Neural cell (in vitro differentiated cells): ENCODE results near the gene TSKU. TPM values are rescaled to one million over a fixed set of nuclear protein-coding genes. Genes with fewer than 3 reads are reported as not detected.

Experiments
- H2AFZ ChIP-seq: fragments of 200-600, 300-800 bp; sonication (generic), shearing (Covaris generic); 2 replicates; pipeline ENCODE4 v1.6.0; 2014; ENCODE audit warnings: low read depth, mild to moderate bottlenecking, antibody characterized with exemption, low read length, moderate library complexity
- H3F3A ChIP-seq: fragments of 200-600 bp; shearing (Covaris generic); 2 replicates; pipeline ENCODE4 v1.6.1; 2016; ENCODE audit warnings: mild to moderate bottlenecking, moderate library complexity, mixed read lengths, antibody characterized with exemption, low read length; ENCODE audit not compliant: insufficient read depth, poor library complexity, severe bottlenecking
- H3K27ac ChIP-seq: fragments of 200-600, 300-800 bp; sonication (generic), shearing (Covaris generic); 2 replicates; pipeline ENCODE4 v1.5.1; 2014; ENCODE audit warnings: mild to moderate bottlenecking, low read length, moderate library complexity
- H3K27me3 ChIP-seq: fragments of 300-800, 200-600 bp; sonication (generic), shearing (Covaris generic); 2 replicates; pipeline ENCODE4 v1.6.0; 2014; ENCODE audit warnings: mild to moderate bottlenecking, low read depth, low read length, moderate library complexity; ENCODE audit not compliant: insufficient read depth
- H3K36me3 ChIP-seq: fragments of 300-800, 200-600 bp; sonication (generic), shearing (Covaris generic); 2 replicates; pipeline ENCODE4 v1.5.1; 2014; ENCODE audit warnings: mild to moderate bottlenecking, antibody characterized with exemption, low read length, moderate library complexity; ENCODE audit not compliant: insufficient read depth
- H3K4me2 ChIP-seq: fragments of 300-800, 200-600 bp; sonication (generic), shearing (Covaris generic); 2 replicates; pipeline ENCODE4 v1.6.0; 2014; ENCODE audit warnings: mild to moderate bottlenecking, low read length
- H3K4me3 ChIP-seq: fragments of 300-800, 200-600 bp; sonication (generic), shearing (Covaris generic); 2 replicates; pipeline ENCODE4 v1.5.1; 2014; ENCODE audit warnings: mild to moderate bottlenecking, low read length, moderate library complexity
- H3K79me2 ChIP-seq: fragments of 200-600 bp; shearing (Covaris generic); replicated peaks from 2 replicates; pipeline ENCODE4 v1.6.0; 2014; ENCODE audit warnings: mild to moderate bottlenecking, low read length, moderate library complexity; ENCODE audit not compliant: insufficient read depth
- H3K9ac ChIP-seq: fragments of 300-800, 200-600 bp; sonication (generic), shearing (Covaris generic); 2 replicates; pipeline ENCODE4 v1.6.1; 2016; ENCODE audit warnings: mild to moderate bottlenecking, low read length, mixed read lengths
- H3K9me2 ChIP-seq: fragments of 200-600 bp; shearing (Covaris generic); 2 replicates; pipeline ENCODE4 v1.6.1; 2016; ENCODE audit warnings: mild to moderate bottlenecking, low read length, mixed read lengths; ENCODE audit not compliant: insufficient read depth
- H3K9me3 ChIP-seq: fragments of 200-600, 300-800 bp; sonication (generic), shearing (Covaris generic); 2 replicates; pipeline ENCODE4 v1.6.1; 2016; ENCODE audit warnings: mild to moderate bottlenecking, mixed run types, low read length, moderate library complexity, mixed read lengths
- H4K20me1 ChIP-seq: fragments of 200-600 bp; shearing (Covaris generic); 2 replicates; pipeline ENCODE4 v1.6.1; 2016; ENCODE audit warnings: mild to moderate bottlenecking, mixed run types; ENCODE audit not compliant: insufficient read depth
- CTCF ChIP-seq: fragments of 450-650 bp; IDR thresholded peaks from 2 replicates; pipeline ENCODE4 v1.5.1; 2014; ENCODE audit warnings: antibody characterized with exemption, mild to moderate bottlenecking, moderate library complexity; ENCODE audit not compliant: poor library complexity, severe bottlenecking
- EP300 ChIP-seq: fragments of 450-650 bp; conservative IDR thresholded peaks from 2 replicates; pipeline ENCODE4 v1.6.1; 2014; ENCODE audit warnings: antibody characterized with exemption, mild to moderate bottlenecking, moderate library complexity; ENCODE audit not compliant: poor library complexity, severe bottlenecking
- EZH2 ChIP-seq: fragments of 200-600, 300-800 bp; shearing (Covaris generic), sonication (generic); IDR thresholded peaks from 2 replicates; pipeline ENCODE4 v1.6.1; 2014; ENCODE audit warnings: antibody characterized with exemption, low read length, borderline replicate concordance, mild to moderate bottlenecking; ENCODE audit not compliant: insufficient read depth, poor library complexity, severe bottlenecking
- MXI1 ChIP-seq: fragments of 450-650 bp; conservative IDR thresholded peaks from 2 replicates; pipeline ENCODE4 v1.6.1; 2014; ENCODE audit warnings: antibody characterized with exemption, mild to moderate bottlenecking; ENCODE audit not compliant: poor library complexity, severe bottlenecking
- POLR2AphosphoS5 ChIP-seq: IDR thresholded peaks from 2 replicates; pipeline ENCODE4 v1.6.1; 2012
- RAD21 ChIP-seq: fragments of 450-650 bp; conservative IDR thresholded peaks from 2 replicates; pipeline ENCODE4 v1.6.1; 2014; ENCODE audit warnings: antibody characterized with exemption, mild to moderate bottlenecking, moderate library complexity
- REST ChIP-seq: IDR thresholded peaks from 2 replicates; pipeline ENCODE4 v1.6.1; 2012; ENCODE audit warnings: borderline replicate concordance
- SMC3 ChIP-seq: fragments of 450-650 bp; conservative IDR thresholded peaks from 2 replicates; pipeline ENCODE4 v1.6.1; 2014; ENCODE audit warnings: antibody characterized with exemption, mild to moderate bottlenecking, moderate library complexity; ENCODE audit not compliant: poor library complexity
- TAF1 ChIP-seq: IDR thresholded peaks from 2 replicates; pipeline ENCODE4 v1.6.1; 2012; ENCODE audit warnings: low read depth
- polyA plus RNA-seq: library from polyadenylated mRNA; depleted of rRNA; stranded (reverse); fragments of >200 nt; gene quantifications from 2 replicates; pipeline ENCODE4 v1.2.3, GENCODE V29; 2014

The TSKU gene
- polyA plus RNA-seq, 1 donor from 2014 or later = 3.5 TPM

GRCh38 chr11:76738618-76739240 is 44.4 kb upstream of the TSKU start:
- Histone ChIP-seq H3K9me3 (no peaks in the 10 kb centered on the region), H4K20me1 (no peaks in the 10 kb centered on the region), H3K9ac (no peak overlapping the region), H3K27ac (no peak overlapping the region), H3F3A (no peaks in the 10 kb centered on the region), H3K27me3 (no peaks in the 10 kb centered on the region), H3K79me2 (no peaks in the 10 kb centered on the region), H3K9me2 (no peaks in the 10 kb centered on the region), H3K4me2 (no peak overlapping the region), H3K4me3 (no peak overlapping the region), H3K36me3 (no peaks in the 10 kb centered on the region), H2AFZ (no peak overlapping the region)
- TF ChIP-seq SMC3 = no peak
- TF ChIP-seq TAF1 = no peak
- no peak for TF ChIP-seq POLR2AphosphoS5
- TF ChIP-seq EZH2 = no peak
- TF ChIP-seq REST = no peak
- no peak for TF ChIP-seq CTCF
- no peak for TF ChIP-seq RAD21
- TF ChIP-seq MXI1 = no peak
- no peak for TF ChIP-seq EP300

GRCh38 chr11:76739798-76740197 is 43.4 kb upstream of the TSKU start:
- TF ChIP-seq REST (no peak), RAD21 (no peak)
- H3K9ac ChIP-seq = no peak overlapping the region
- no peaks in the 10 kb centered on the region for H4K20me1 ChIP-seq
- H3K4me2 ChIP-seq = no peak overlapping the region
- no peak overlapping the region for H2AFZ ChIP-seq
- H3K27me3 ChIP-seq = no peaks in the 10 kb centered on the region
- no peak overlapping the region for H3K27ac ChIP-seq
- H3K9me2 ChIP-seq = no peaks in the 10 kb centered on the region
- no peak overlapping the region for H3K4me3 ChIP-seq
- H3F3A ChIP-seq = no peaks in the 10 kb centered on the region
- H3K79me2 ChIP-seq = no peaks in the 10 kb centered on the region
- no peaks in the 10 kb centered on the region for H3K9me3 ChIP-seq
- no peaks in the 10 kb centered on the region for H3K36me3 ChIP-seq
